HCT116 (cell line): ENCODE measurements around the gene GTF3C1.

Experiments used
- CEBPB ChIP-seq: IDR thresholded peaks from 2 replicates; pipeline ENCODE4 v1.6.1; 2012; ENCODE audit warnings: low read depth
- ELF1 ChIP-seq: IDR thresholded peaks from 2 replicates; pipeline ENCODE4 v1.6.1; 2012; ENCODE audit warnings: low read depth, borderline replicate concordance
- EZH2 ChIP-seq: fragments of 200-600 bp; sonication (generic); IDR thresholded peaks from 2 replicates; pipeline ENCODE4 v1.6.1; 2017; ENCODE audit warnings: antibody characterized with exemption, mixed run types
- POLR2A ChIP-seq: IDR thresholded peaks from 2 replicates; pipeline ENCODE4 v1.7.0; 2011; ENCODE audit warnings: borderline replicate concordance; ENCODE audit not compliant: insufficient read depth, insufficient read length; ENCODE audit errors: extremely low read depth
- SP1 ChIP-seq: IDR thresholded peaks from 2 replicates; pipeline ENCODE4 v1.6.1; 2012; ENCODE audit warnings: low read depth
- SRF ChIP-seq: IDR thresholded peaks from 2 replicates; pipeline ENCODE4 v1.6.1; 2012; ENCODE audit warnings: low read depth
- TCF7L2 ChIP-seq: IDR thresholded peaks from 2 replicates; pipeline ENCODE4 v1.7.0; 2011; ENCODE audit warnings: borderline replicate concordance, inconsistent platforms; ENCODE audit not compliant: insufficient read depth, insufficient read length; ENCODE audit errors: extremely low read depth
- YY1 ChIP-seq: IDR thresholded peaks from 2 replicates; pipeline ENCODE4 v1.6.1; 2011; ENCODE audit warnings: low read length, low read depth, moderate library complexity, mild to moderate bottlenecking; ENCODE audit not compliant: insufficient replicate concordance; ENCODE audit errors: extremely low read depth
- ZNF274 ChIP-seq: fragments of 200-500 bp; sonication (Bioruptor generic); IDR thresholded peaks from 2 replicates; pipeline ENCODE4 v1.6.1; 2014; ENCODE audit warnings: mild to moderate bottlenecking, low read depth, low read length, inconsistent platforms
- TF ChIP-seq, protein P1 (sequence below), 3 experiments: fragments of 200-600 bp in 1 of 3; sonication (generic) in 1 of 3; IDR thresholded peaks in 2 of 3; conservative IDR thresholded peaks in 1 of 3; 2 replicates each; pipeline ENCODE4 v1.5.1; 2012 to 2017; ENCODE audit warnings: low read depth in 2 of 3, low read length in 2 of 3, antibody characterized with exemption in 1 of 3, borderline replicate concordance in 1 of 3, control low read depth in 1 of 3, mild to moderate bottlenecking in 1 of 3, mixed read lengths in 1 of 3, mixed run types in 1 of 3, moderate library complexity in 1 of 3; ENCODE audit not compliant: insufficient read depth in 1 of 3
- TF ChIP-seq, protein P2 (sequence below): IDR thresholded peaks from 2 replicates; pipeline ENCODE4 v1.6.1; 2011; ENCODE audit warnings: mild to moderate bottlenecking, low read length, moderate library complexity; ENCODE audit not compliant: insufficient replicate concordance; ENCODE audit errors: extremely low read depth
- TF ChIP-seq, protein P3 (sequence below): IDR thresholded peaks from 2 replicates; pipeline ENCODE4 v1.6.1; 2012
- TF ChIP-seq, protein P4 (sequence below): IDR thresholded peaks from 2 replicates; pipeline ENCODE4 v1.6.1; 2012; ENCODE audit warnings: low read depth

DNA sequence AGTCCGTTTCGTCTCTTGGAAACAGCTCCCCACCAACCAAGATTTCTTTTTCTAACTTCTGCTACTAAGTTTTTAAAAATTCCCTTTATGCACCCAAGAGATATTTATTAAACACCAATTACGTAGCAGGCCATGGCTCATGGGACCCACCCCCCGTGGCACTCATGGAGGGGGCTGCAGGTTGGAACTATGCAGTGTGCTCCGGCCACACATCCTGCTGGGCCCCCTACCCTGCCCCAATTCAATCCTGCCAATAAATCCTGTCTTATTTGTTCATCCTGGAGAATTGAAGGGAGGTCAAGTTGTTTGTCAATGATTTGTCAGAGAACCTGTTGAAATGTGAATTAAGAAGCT lies 99.5 kb downstream of the GTF3C1 start:
- no peak for TF ChIP-seq CEBPB
- TF ChIP-seq POLR2A = no peak
- TF ChIP-seq, protein P1, sequence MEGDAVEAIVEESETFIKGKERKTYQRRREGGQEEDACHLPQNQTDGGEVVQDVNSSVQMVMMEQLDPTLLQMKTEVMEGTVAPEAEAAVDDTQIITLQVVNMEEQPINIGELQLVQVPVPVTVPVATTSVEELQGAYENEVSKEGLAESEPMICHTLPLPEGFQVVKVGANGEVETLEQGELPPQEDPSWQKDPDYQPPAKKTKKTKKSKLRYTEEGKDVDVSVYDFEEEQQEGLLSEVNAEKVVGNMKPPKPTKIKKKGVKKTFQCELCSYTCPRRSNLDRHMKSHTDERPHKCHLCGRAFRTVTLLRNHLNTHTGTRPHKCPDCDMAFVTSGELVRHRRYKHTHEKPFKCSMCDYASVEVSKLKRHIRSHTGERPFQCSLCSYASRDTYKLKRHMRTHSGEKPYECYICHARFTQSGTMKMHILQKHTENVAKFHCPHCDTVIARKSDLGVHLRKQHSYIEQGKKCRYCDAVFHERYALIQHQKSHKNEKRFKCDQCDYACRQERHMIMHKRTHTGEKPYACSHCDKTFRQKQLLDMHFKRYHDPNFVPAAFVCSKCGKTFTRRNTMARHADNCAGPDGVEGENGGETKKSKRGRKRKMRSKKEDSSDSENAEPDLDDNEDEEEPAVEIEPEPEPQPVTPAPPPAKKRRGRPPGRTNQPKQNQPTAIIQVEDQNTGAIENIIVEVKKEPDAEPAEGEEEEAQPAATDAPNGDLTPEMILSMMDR (IDR thresholded peaks at IDR 0.05 in 2 of 3, conservative IDR thresholded peaks at IDR 0.05 in 1 of 3; ENCODE audit: borderline replicate concordance in 1 of 3, insufficient read depth in 1 of 3, low read depth in 2 of 3, low read length in 2 of 3) = no peak
- TF ChIP-seq EZH2 = no peak
- TF ChIP-seq ZNF274 = no peak
- TF ChIP-seq SRF = no peak
- TF ChIP-seq, protein P2, sequence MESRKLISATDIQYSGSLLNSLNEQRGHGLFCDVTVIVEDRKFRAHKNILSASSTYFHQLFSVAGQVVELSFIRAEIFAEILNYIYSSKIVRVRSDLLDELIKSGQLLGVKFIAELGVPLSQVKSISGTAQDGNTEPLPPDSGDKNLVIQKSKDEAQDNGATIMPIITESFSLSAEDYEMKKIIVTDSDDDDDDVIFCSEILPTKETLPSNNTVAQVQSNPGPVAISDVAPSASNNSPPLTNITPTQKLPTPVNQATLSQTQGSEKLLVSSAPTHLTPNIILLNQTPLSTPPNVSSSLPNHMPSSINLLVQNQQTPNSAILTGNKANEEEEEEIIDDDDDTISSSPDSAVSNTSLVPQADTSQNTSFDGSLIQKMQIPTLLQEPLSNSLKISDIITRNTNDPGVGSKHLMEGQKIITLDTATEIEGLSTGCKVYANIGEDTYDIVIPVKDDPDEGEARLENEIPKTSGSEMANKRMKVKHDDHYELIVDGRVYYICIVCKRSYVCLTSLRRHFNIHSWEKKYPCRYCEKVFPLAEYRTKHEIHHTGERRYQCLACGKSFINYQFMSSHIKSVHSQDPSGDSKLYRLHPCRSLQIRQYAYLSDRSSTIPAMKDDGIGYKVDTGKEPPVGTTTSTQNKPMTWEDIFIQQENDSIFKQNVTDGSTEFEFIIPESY = no peak
- TF ChIP-seq ELF1 = no peak
- TF ChIP-seq TCF7L2 = no peak
- TF ChIP-seq SP1 = no peak
- TF ChIP-seq YY1 = no peak
- TF ChIP-seq, protein P3, sequence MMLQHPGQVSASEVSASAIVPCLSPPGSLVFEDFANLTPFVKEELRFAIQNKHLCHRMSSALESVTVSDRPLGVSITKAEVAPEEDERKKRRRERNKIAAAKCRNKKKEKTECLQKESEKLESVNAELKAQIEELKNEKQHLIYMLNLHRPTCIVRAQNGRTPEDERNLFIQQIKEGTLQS = no peak
- TF ChIP-seq, protein P4, sequence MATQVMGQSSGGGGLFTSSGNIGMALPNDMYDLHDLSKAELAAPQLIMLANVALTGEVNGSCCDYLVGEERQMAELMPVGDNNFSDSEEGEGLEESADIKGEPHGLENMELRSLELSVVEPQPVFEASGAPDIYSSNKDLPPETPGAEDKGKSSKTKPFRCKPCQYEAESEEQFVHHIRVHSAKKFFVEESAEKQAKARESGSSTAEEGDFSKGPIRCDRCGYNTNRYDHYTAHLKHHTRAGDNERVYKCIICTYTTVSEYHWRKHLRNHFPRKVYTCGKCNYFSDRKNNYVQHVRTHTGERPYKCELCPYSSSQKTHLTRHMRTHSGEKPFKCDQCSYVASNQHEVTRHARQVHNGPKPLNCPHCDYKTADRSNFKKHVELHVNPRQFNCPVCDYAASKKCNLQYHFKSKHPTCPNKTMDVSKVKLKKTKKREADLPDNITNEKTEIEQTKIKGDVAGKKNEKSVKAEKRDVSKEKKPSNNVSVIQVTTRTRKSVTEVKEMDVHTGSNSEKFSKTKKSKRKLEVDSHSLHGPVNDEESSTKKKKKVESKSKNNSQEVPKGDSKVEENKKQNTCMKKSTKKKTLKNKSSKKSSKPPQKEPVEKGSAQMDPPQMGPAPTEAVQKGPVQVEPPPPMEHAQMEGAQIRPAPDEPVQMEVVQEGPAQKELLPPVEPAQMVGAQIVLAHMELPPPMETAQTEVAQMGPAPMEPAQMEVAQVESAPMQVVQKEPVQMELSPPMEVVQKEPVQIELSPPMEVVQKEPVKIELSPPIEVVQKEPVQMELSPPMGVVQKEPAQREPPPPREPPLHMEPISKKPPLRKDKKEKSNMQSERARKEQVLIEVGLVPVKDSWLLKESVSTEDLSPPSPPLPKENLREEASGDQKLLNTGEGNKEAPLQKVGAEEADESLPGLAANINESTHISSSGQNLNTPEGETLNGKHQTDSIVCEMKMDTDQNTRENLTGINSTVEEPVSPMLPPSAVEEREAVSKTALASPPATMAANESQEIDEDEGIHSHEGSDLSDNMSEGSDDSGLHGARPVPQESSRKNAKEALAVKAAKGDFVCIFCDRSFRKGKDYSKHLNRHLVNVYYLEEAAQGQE = no peak
